Measurements from ENCODE around the gene HP1BP3.

The HP1BP3 gene

DNA sequence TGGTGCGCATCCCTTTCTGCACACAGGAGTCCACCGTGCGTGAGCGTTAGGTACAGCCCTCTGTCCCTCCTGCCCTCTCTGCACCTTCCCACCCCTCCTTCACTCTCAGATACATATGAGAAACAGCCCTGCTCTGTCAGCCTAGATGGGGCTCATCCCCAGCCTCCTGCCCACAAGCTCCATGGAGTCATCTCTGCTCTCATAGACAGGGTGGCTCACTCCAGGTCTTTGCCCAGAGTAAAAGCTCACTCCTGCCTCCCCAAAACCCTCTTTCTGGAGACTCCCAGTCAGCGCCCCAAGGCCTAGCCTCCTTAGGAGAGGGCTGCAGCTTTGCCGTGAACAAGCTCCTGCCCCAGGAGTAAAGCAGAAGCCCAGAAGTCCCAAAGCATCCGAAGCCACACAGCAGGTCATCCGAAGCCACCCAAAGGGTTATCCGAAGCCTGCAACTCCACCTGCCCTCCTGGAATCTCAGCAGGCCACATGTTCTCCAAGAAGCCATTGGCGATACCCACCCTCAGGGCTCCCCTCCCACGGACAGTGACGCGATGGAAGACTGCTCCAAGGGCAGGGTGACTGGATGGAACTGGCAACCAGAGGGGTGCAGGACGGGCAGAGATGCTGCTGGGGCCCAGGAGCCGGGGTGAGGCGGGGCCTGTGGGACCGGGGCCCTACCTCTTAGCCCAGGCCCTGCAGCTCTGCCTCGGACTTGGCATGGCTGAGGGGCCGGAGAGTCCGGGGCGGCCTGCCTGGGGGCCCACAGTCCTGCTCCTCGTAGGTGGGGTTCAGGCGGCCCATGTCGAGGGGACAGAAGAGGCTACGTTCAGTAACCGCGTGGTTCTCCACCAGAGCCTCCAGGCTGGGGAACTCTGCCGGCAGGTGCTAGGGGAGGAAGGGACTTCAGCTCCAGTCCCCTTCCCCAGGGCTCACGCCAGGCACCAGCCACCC, 65.7 kb downstream of the HP1BP3 start:
- H3K4me3 ChIP-seq (ENCODE audit: low read depth, low read length), result no peak overlapping the region
- no peak for TF ChIP-seq CTCF (IDR thresholded peaks at IDR 0.05; ENCODE audit: low read depth, low read length)

DNA sequence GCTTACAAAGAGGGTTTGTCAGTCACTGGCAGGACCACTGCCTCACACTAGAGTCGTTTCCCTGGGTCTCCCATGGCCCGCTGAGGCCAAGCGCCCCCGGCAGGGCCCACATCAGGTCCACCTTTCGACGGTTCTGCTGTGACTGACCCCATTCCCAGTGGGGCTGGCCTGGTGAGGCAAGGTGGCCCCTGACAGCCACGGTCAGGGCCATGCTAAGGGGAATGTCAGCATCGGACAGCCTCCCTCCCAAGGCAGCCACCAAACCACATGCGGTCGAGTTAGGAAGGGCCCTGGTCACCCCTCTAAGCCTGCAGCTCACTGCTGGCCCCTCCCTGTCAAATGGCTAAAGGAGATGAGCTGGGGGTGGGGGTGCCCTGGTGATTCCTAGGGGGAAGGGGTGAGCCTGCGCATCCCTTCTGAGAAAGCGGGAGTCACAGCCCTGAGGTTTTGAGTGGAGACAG, 66.4 kb downstream of the HP1BP3 start:
- H3K4me3 ChIP-seq (ENCODE audit: low read depth, low read length), result no peak overlapping the region
- no peak for TF ChIP-seq CTCF (IDR thresholded peaks at IDR 0.05; ENCODE audit: low read depth, low read length)

DNA sequence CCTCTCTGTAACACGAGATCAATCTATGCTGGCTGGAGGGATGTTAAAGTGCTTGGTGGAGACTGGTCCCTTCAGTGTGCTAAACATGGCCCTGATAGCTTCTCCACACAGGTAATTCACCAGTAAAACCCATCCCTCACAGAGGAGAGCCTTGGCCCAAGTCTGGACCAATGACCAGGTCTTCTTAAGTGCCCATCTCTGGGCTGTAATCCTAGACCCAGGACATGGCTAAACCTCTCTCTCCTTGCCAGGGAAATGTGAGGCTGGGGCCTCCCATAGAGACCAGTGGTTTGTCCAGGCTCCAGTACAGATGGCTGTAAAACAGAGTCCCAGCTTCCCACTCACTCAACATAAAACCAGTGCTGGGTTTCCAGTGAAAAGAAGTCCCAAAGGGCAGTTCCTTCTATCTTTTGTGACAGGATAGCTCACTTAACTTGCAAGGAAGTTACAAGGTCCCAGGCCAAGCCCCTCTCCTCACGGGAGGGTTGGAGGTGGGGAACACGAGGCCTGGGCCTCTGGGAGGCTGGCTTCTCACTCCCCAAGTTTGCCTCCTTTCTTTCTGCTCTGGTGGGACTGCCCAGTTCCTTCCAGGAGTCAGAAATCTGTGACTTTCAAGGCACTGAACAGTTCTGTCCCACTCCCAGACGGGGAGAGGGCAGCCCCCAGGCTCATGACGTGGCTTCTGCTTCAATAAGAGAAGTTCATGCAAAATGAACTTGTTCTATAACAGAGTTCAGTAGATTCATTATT, 67.1 kb downstream of the HP1BP3 start:
- TF ChIP-seq CTCF (IDR thresholded peaks at IDR 0.05; ENCODE audit: low read depth, low read length), result no peak

DNA sequence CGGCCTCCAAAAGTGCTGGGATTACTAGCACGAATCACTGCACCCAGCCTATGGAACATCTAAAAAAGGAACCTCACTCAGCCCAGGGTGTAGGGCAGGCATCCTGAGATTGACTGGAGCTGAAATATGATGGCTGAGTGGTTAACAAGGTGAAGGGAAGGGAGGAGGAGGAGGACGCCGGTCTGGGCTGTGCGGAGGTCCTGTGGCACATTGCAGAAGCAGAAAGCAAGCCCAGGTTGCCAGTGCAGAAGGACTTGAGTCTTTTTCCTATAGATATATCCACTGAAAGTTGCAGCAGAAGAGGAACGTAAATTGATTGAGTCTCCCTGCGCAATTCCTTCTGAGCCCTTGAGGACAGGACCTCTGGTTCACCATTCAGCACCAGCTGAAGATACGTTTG, 67.8 kb downstream of the HP1BP3 start:
- no peak for TF ChIP-seq CTCF (IDR thresholded peaks at IDR 0.05; ENCODE audit: low read depth, low read length)

More for the DNA sequence above, 67.1 kb downstream of the HP1BP3 start:
- no peak overlapping the region for H3K4me3 ChIP-seq (ENCODE audit: low read depth, low read length)

GRCh38 chr1:20718343-20718882, 68.7 kb downstream of the HP1BP3 start:
- H3K4me3 ChIP-seq (ENCODE audit: low read depth, low read length), result peak overlapping the region; percentile 48

More for the DNA sequence above, 67.8 kb downstream of the HP1BP3 start:
- no peak overlapping the region for H3K4me3 ChIP-seq (ENCODE audit: low read depth, low read length)

DNA sequence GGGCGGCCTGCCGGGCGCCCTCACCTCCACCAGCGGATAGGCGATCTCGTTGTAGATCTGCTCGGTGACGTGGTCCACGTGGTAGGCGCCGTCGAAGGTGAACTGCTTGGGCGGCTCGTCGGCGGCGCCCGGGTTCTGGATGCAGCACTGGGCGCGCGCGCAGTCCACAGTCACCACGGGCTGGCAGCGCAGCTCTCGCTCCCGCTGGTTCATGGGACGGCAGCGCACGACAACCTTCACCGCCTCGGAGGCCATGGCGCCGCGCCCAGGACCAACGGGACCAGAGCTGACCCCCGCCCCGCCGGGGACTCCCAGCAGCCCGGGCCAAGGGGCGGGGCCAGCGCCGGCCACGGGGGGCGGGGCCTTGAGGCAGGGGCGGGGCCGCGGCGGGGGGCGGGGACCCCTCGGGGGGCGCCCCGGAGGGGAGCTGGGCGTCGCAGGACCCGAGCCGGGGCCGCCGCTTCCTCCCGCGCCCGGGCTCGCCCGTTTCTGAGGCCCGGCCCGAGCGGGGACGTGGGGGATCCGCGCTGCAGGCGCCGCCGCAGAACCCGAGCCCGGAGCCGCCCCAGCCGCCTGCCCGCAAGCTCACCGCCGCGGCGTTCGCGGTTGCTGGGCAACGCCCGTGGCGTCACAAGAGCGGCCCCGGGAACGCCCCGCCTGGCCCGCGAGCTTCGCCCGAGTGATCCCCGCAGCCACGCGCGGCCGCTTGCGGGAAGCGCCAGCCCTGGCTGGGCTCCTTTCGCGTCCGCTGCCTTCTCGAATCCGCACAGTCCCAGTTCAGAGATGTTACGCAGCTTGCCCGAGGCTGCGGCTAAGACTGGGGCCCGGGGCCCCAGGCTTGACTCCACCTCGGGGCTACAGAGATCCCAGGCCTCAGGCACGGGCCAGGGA, 69.4 kb downstream of the HP1BP3 start, which contains the start of gene KIF17:
Gene KIF17 (minus strand): TSS at position 556 of the 891 bp plus-strand sequence. CDS start 301 bp downstream, at position 255.
- TF ChIP-seq CTCF (IDR thresholded peaks at IDR 0.05; ENCODE audit: low read depth, low read length), result no peak
- peak within 1 kb of the TSS; percentile 48 for H3K4me3 ChIP-seq (ENCODE audit: low read depth, low read length)

GRCh38 chr1:20716232-20716631, 70.9 kb downstream of the HP1BP3 start:
- TF ChIP-seq CTCF (IDR thresholded peaks at IDR 0.05; ENCODE audit: low read depth, low read length), result no peak
- no peak overlapping the region for H3K4me3 ChIP-seq (ENCODE audit: low read depth, low read length)
